Stimulated activated naive B cell treated with anti-CD40 and anti-IgM and Interleukin-4, amounts not matched to agents 10 μg/mL and 1 μg/mL and 100 μg/mL, for 72 hours (primary cell): ENCODE data around the gene PCDH15.
A peak's percentile ranks its signal among the peaks of the same experiment; 100 is the strongest.

Source experiments
- ATAC-seq, 2 donors: fragments of 150-1000 bp; cut with Tn5 transposase; replicated peaks; 2 replicates each; pipeline ENCODE4 v1.10.0; 2021; ENCODE audit warnings: moderate library complexity in 1 of 2
- DNase-seq: peaks from one replicate; pipeline ENCODE4 v3.0.0; 2021
- H3K27ac Mint-ChIP-seq: one replicate; pipeline ENCODE4 v1.8.0; 2022; ENCODE audit warnings: mild to moderate bottlenecking, mixed read lengths
- H3K27me3 Mint-ChIP-seq, 2 donors: one replicate each; pipeline ENCODE4 v1.8.0; 2022; ENCODE audit warnings: mixed read lengths in 2 of 2
- H3K36me3 Mint-ChIP-seq, 2 donors: one replicate each; pipeline ENCODE4 v1.8.0; 2022; ENCODE audit warnings: mixed read lengths in 2 of 2, mild to moderate bottlenecking in 1 of 2
- H3K4me1 Mint-ChIP-seq, 2 donors: one replicate each; pipeline ENCODE4 v1.8.0; 2022; ENCODE audit warnings: mixed read lengths in 2 of 2, mild to moderate bottlenecking in 1 of 2
- H3K4me3 Mint-ChIP-seq, 2 donors: one replicate each; pipeline ENCODE4 v1.8.0; 2022; ENCODE audit warnings: mild to moderate bottlenecking in 2 of 2, mixed read lengths in 2 of 2, moderate library complexity in 1 of 2
- H3K9me3 Mint-ChIP-seq, 2 donors: one replicate each; pipeline ENCODE4 v1.8.0; 2022; ENCODE audit warnings: mixed read lengths in 2 of 2, mild to moderate bottlenecking in 1 of 2

PCDH15 gene

DNA sequence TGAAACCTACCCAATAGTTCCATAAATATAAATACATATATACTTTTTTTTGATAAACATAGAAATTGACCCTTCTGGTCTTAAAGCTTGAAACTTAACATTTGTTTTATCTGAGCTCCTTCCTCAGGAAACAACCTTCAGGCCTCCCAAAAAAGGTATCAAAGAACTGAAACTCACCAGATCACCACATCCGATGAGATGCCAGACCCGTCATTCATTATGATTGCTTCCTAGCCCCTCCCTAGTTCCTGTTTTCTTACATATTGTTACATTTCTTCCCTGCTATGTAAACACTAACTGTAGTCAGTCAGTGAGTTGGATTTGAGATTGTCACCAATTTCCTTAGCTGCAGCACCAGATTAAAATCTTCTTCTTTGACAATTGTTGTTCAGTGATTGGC is 663.6 kb downstream of the PCDH15 start:
- Mint-ChIP-seq H3K27me3 (no peaks in the 10 kb centered on the region), H3K27ac (no peak overlapping the region), H3K9me3 (peaks cover 5 to 8% of the 10 kb centered on the region in 2 donors), H3K4me3 (no peak overlapping the region), H3K36me3 (no peaks in the 10 kb centered on the region), H3K4me1 (no peaks in the 10 kb centered on the region)
- no peak for DNase-seq
- ATAC-seq = no peak

GRCh38 chr10:54133203-54133602 is 667.8 kb downstream of the PCDH15 start:
- H3K27ac Mint-ChIP-seq = no peak overlapping the region

DNA sequence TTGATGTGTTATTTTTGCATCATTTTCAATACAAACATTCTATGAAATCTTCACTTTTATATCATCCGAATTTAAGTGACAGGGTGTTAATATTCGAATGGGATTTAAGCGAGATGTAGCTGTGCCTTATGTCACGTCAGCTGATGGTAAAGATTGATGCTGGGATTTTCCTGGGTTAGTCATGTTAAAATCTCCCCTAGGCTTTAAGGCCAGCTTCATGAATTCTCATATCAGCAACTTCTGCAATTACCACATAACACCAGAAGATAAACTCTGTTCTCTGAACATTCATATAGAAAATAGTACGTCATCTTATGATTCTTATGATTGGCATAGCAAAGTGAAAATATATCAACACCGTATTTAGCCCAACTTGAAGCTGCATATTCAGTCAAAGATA is 669.2 kb downstream of the PCDH15 start:
- ATAC-seq (no peak), DNase-seq (no peak)
- Mint-ChIP-seq H3K27ac (no peak overlapping the region), H3K4me3 (no peak overlapping the region), H3K27me3 (no peaks in the 10 kb centered on the region), H3K36me3 (no peaks in the 10 kb centered on the region), H3K9me3 (peaks cover 0 to 3% of the 10 kb centered on the region in 2 donors), H3K4me1 (no peaks in the 10 kb centered on the region)

More at GRCh38 chr10:54133203-54133602, 667.8 kb downstream of the PCDH15 start:
- Mint-ChIP-seq H3K27me3 (no peaks in the 10 kb centered on the region), H3K4me1 (no peaks in the 10 kb centered on the region), H3K4me3 (no peak overlapping the region), H3K9me3 (peaks cover 3% of the 10 kb centered on the region in 2 donors), H3K36me3 (no peaks in the 10 kb centered on the region)
- DNase-seq (no peak), ATAC-seq (no peak)

DNA sequence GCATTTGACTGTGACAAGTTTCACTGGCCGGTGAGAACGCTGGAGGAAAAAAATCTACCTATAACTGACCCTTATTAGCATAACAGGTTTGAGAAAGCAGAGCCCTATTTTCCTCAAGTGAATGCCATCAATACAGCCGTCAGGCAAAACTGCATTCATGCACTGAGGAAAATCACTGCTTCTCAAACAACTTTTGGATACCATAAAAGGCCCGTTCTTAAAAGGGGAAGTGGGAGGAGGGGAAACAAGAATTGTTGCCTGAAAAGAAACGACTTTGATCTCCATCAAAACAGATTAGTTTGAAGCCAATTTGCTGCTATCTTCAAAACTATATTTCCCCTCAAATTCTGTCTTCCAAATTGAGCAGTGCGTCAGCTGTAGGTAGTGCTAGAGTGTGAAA is 670.6 kb downstream of the PCDH15 start:
- no peak overlapping the region for H3K4me3 Mint-ChIP-seq
- no peaks in the 10 kb centered on the region for H3K27me3 Mint-ChIP-seq
- no peak overlapping the region for H3K27ac Mint-ChIP-seq
- no peak for DNase-seq
- H3K36me3 Mint-ChIP-seq = no peaks in the 10 kb centered on the region
- peaks cover 0 to 2% of the 10 kb centered on the region in 2 donors for H3K9me3 Mint-ChIP-seq
- ATAC-seq = no peak
- no peaks in the 10 kb centered on the region for H3K4me1 Mint-ChIP-seq

- no peak for ATAC-seq
- no peak overlapping the region for H3K4me3 Mint-ChIP-seq
- H3K27ac Mint-ChIP-seq = no peak overlapping the region
- peaks cover 0 to 6% of the 10 kb centered on the region in 2 donors for H3K9me3 Mint-ChIP-seq
- DNase-seq = no peak
- H3K36me3 Mint-ChIP-seq = no peaks in the 10 kb centered on the region
- H3K27me3 Mint-ChIP-seq = no peaks in the 10 kb centered on the region
- H3K4me1 Mint-ChIP-seq = no peaks in the 10 kb centered on the region
These were observed 675.8 kb downstream of the PCDH15 start for GRCh38 chr10:54125098-54125747.

- Mint-ChIP-seq H3K27me3 (no peaks in the 10 kb centered on the region), H3K27ac (no peak overlapping the region), H3K36me3 (no peaks in the 10 kb centered on the region), H3K9me3 (peaks cover 0 to 6% of the 10 kb centered on the region in 2 donors), H3K4me3 (no peak overlapping the region), H3K4me1 (no peaks in the 10 kb centered on the region)
- no peak for ATAC-seq
- no peak for DNase-seq
These were observed 676.7 kb downstream of the PCDH15 start for GRCh38 chr10:54124209-54124885.

GRCh38 chr10:54120806-54121205 is 680.2 kb downstream of the PCDH15 start:
- no peak for DNase-seq
- Mint-ChIP-seq H3K27me3 (no peaks in the 10 kb centered on the region), H3K9me3 (peaks cover 3 to 13% of the 10 kb centered on the region in 2 donors)

GRCh38 chr10:54108961-54109360 is 692.1 kb downstream of the PCDH15 start:
- no peaks in the 10 kb centered on the region for H3K27me3 Mint-ChIP-seq
- DNase-seq (no peak), ATAC-seq (no peak)
- H3K4me3 Mint-ChIP-seq = no peak overlapping the region
- H3K9me3 Mint-ChIP-seq = peaks cover 3 to 4% of the 10 kb centered on the region in 2 donors
- H3K36me3 Mint-ChIP-seq = no peaks in the 10 kb centered on the region
- H3K27ac Mint-ChIP-seq = no peak overlapping the region
- H3K4me1 Mint-ChIP-seq = no peaks in the 10 kb centered on the region

More at GRCh38 chr10:54120806-54121205, 680.2 kb downstream of the PCDH15 start:
- Mint-ChIP-seq H3K27ac (no peak overlapping the region), H3K4me3 (no peak overlapping the region), H3K36me3 (no peaks in the 10 kb centered on the region), H3K4me1 (no peaks in the 10 kb centered on the region)
- ATAC-seq = no peak

DNA sequence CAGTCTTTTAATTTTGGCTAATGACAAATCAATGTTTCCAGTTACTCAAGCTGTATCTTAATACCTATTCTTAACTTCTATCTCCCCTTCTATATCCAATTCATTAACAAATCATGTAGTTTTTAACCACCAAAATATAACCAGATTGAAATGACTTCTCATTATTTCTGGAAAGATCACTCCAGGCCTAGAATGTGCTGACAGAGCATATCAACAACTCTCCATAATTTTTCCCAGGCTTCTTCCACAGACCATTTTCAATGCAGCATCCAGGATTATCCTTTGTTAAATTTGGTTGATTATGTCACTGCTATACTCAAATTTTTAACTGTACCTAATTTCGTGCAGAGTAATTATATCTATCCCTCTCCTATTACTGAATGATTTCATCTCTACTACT is 704.1 kb downstream of the PCDH15 start:
- Mint-ChIP-seq H3K9me3 (peaks cover 0 to 4% of the 10 kb centered on the region in 2 donors), H3K36me3 (no peaks in the 10 kb centered on the region), H3K27ac (no peak overlapping the region), H3K4me3 (no peak overlapping the region), H3K4me1 (no peaks in the 10 kb centered on the region), H3K27me3 (no peaks in the 10 kb centered on the region)
- DNase-seq (no peak), ATAC-seq (no peak)

- Mint-ChIP-seq H3K4me1 (no peaks in the 10 kb centered on the region), H3K36me3 (no peaks in the 10 kb centered on the region), H3K27me3 (no peaks in the 10 kb centered on the region), H3K27ac (no peak overlapping the region), H3K4me3 (no peak overlapping the region), H3K9me3 (peaks cover 0 to 4% of the 10 kb centered on the region in 2 donors)
- ATAC-seq (no peak), DNase-seq (no peak)
These were observed 706.7 kb downstream of the PCDH15 start for GRCh38 chr10:54094321-54094720.

GRCh38 chr10:54091237-54091636 is 709.8 kb downstream of the PCDH15 start:
- no peak overlapping the region for H3K27ac Mint-ChIP-seq
- H3K4me3 Mint-ChIP-seq = no peak overlapping the region
- no peaks in the 10 kb centered on the region for H3K4me1 Mint-ChIP-seq
- ATAC-seq (no peak), DNase-seq (no peak)
- peaks cover 3 to 6% of the 10 kb centered on the region in 2 donors for H3K9me3 Mint-ChIP-seq
- H3K36me3 Mint-ChIP-seq = no peaks in the 10 kb centered on the region
- no peaks in the 10 kb centered on the region for H3K27me3 Mint-ChIP-seq

DNA sequence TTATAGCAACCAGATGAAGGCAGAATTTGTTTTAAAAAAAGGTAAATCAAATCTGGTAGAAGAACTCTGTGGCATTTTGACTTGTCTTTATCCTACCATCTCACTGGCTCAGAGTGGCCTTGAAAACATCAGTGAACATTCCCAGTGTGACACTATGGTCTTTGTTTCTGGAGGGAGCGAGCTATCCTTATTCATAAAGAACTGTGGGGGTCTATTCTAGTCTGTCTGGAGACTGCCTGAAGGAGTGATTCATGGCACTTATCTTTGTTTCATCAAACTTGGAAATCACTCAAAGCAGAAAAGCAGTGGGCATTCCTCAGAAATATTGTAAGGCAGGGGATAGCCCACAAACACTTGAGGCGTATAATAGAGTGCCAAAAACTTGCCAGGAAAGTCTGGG is 719.1 kb downstream of the PCDH15 start:
- no peak for ATAC-seq
- Mint-ChIP-seq H3K9me3 (no peaks in the 10 kb centered on the region), H3K27ac (no peak overlapping the region), H3K36me3 (no peaks in the 10 kb centered on the region), H3K4me1 (no peaks in the 10 kb centered on the region), H3K27me3 (no peaks in the 10 kb centered on the region), H3K4me3 (no peak overlapping the region)
- DNase-seq = no peak

GRCh38 chr10:54067361-54067760 is 733.7 kb downstream of the PCDH15 start:
- DNase-seq = no peak
- Mint-ChIP-seq H3K27me3 (no peaks in the 10 kb centered on the region), H3K4me1 (no peaks in the 10 kb centered on the region), H3K27ac (no peak overlapping the region), H3K36me3 (no peaks in the 10 kb centered on the region), H3K4me3 (no peak overlapping the region), H3K9me3 (no peaks in the 10 kb centered on the region)
- ATAC-seq = no peak

- ATAC-seq = no peak
- Mint-ChIP-seq H3K27me3 (no peaks in the 10 kb centered on the region), H3K36me3 (no peaks in the 10 kb centered on the region), H3K9me3 (no peaks in the 10 kb centered on the region), H3K27ac (no peak overlapping the region), H3K4me1 (no peaks in the 10 kb centered on the region), H3K4me3 (no peak overlapping the region)
- no peak for DNase-seq
These were observed 734.4 kb downstream of the PCDH15 start for GRCh38 chr10:54066646-54067045.

- peak; percentile 31 to 36 for ATAC-seq
- no peaks in the 10 kb centered on the region for H3K27me3 Mint-ChIP-seq
- H3K36me3 Mint-ChIP-seq = no peaks in the 10 kb centered on the region
These were observed 735.9 kb downstream of the PCDH15 start for GRCh38 chr10:54065106-54065505.

More at GRCh38 chr10:54065106-54065505, 735.9 kb downstream of the PCDH15 start:
- no peaks in the 10 kb centered on the region for H3K4me1 Mint-ChIP-seq
- no peaks in the 10 kb centered on the region for H3K9me3 Mint-ChIP-seq
- H3K4me3 Mint-ChIP-seq = no peak overlapping the region
- no peak overlapping the region for H3K27ac Mint-ChIP-seq
- DNase-seq = no peak
